ENCODE data around the gene BMERB1.

The BMERB1 gene

DNA sequence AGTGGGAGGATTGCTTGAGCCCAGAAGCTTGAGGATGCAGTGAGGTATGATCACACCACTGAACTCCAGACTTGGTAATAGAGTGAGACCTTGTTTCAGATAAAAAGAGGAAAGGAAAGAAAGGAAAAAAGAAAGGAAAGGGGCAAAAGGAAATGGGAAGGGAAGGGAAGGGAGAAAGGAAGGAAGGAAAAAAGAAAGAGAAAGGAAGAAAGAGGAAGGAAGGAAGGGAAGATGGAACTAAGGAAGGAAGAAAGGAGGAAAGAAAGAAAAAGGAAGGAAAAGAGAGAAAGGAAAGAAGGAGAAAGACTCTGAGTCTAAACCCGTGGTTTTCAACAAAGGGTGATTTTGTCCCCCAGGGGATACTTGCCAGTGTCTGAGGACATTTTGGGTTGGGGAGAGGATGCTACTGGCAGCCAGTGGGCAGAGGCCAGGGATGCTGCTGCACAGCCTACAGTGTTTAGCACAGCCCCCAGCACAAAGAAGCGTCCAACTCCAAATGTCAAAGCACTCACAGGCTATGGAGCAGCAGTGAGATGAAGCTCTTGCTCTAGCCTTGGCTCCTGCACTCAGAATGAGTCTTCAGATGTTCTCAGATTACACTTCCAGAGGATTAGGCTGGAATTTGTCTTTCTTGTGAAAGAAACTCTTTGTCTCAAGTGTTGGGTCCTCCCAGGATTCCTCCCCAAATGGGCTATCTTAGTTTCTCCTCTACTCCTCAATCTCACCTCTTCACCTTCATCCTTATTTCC lies 64.2 kb downstream of the BMERB1 start:
- DNase-seq (ENCODE audit: low read depth): peak; percentile 52

DNA sequence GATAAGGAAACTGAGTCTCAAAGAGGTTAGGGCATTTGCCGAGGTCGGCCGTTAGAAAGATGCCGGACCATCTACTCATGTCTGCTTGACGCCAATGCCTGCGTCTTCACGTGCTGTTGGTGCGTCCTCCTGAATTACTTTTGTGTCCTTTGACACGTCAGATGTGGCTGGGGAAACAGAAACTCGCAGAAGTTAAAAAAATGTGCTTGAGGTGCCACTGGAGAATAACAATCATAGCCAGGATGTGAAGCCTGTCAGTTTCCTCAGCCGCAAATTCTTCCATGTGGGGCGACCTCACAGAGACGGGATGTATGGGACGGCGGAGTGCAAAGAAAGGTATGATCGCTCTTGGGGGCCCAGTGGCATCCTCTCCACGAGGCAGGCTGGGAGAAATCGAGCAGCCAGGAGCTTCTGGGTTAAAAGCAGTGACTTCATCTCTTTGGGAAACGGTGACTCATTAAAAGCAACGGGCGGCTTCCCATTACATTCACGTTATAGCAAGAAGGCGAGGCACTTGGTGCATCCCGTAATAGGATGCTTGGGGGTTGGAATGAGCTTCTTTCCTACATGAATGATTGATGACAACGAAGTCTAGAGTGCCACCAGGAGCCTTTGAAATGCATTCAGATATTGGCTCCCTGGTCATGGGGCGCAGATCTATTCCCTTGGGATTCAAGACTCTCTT lies 67.8 kb downstream of the BMERB1 start:
- peak; percentile 94 for DNase-seq (ENCODE audit: low read depth)

DNA sequence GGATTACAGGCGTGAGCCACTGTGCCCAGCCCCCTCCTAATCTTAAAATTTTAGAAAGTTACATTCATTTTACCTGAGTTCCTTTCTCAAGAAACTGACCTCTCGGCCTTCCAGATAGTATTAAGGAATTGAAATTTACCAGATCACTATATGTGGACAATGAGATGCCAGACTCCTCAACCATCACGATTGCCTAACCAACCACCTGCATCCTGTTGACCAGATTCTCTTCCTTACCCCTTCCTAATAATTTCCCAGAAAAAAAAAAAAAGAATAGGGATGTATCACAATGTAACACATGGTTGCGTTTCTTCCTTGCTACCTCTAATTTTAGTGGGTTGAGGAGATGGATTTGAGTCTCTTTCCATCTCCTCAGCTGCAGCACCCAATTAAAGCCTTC lies 72.1 kb downstream of the BMERB1 start:
- no peak for DNase-seq (ENCODE audit: low read depth)

DNA sequence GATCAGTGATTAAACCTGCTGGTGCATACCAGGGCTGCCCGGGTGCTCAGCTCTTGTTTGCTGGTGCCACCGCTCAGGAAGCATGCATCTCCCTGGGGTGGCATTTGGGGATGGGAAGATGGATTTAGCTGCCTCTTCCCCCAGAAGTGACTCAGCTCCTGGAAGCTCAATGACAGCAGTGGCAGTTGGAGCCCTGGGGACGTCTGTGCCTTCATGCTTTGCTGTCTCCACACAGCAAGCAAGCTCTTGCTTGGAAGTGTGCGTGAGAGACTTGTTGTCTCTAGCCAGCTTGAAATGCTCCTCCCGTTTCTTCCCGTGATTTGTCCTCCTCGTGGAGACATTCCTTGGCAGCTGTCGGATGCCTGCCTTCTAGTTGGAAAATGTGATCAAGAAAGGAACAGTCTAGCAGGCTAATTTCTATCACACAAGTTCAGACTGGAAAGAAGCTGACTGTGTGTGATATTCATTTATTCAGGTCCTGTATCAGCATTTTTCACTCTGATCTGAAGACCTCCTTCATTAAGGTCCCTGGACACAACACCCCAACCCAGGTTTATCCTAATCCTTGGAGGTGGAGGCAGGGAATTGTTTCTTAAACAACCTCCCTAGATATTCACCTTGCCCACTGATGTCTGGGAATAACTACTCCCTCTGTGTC lies 73.0 kb downstream of the BMERB1 start:
- peak; percentile 88 for DNase-seq (ENCODE audit: low read depth)

DNA sequence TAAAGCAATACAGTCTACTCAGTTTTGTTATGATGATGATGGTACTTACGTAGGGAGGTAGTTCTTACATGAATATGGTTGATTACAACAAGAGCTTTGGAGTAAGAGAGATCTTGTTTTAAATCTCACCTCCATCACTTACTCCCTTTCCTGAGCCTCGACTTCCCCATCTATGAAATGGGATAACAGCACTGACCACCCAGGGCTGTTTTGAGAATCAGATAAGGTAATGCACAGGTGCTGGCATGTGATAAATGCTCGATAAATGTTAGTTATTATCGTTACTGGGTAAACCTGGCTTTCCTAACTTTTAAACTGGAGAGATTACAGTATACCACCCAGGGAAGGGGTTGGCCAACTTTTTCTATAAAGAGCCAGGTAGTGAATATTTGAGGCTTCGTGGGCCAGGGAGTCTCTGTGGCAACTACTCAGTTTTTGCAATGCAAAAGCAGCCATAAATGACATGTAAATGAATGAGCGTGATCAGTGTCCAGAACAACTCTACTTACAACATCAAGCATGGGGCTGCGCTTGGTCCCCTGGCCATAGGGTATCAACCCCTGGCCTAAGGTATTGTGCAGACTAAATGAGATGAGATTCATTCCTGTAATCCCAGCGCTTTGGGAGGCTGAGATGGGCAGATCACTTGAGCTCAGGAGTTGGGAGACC lies 73.7 kb downstream of the BMERB1 start:
- no peak for DNase-seq (ENCODE audit: low read depth)

DNA sequence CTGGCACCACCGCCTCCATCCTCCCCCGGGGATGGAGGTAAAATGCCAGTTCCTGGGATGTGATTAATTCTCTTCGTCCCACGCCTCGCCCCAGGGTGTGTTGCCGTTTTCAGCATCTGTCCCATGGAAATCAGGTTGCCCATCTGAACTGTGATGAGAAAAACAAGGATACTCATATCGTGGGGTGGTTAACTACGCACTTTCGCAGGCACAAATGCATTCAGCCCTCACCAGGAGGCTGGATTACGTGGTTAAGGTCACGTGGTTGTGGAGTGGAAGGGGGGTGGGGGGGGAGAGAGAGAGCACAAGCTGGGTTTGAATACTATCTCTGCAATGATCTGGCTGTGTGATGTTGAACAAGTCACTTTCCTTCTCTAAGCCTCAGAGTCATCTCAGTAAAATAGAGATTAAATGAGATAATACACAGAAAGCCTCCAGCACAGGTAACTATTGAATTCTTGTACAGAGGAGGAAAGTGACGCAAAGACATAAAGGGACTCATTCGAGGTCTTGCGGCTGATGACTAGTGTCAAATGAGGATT lies 74.7 kb downstream of the BMERB1 start:
- peak; percentile 47 for DNase-seq (ENCODE audit: low read depth)

DNA sequence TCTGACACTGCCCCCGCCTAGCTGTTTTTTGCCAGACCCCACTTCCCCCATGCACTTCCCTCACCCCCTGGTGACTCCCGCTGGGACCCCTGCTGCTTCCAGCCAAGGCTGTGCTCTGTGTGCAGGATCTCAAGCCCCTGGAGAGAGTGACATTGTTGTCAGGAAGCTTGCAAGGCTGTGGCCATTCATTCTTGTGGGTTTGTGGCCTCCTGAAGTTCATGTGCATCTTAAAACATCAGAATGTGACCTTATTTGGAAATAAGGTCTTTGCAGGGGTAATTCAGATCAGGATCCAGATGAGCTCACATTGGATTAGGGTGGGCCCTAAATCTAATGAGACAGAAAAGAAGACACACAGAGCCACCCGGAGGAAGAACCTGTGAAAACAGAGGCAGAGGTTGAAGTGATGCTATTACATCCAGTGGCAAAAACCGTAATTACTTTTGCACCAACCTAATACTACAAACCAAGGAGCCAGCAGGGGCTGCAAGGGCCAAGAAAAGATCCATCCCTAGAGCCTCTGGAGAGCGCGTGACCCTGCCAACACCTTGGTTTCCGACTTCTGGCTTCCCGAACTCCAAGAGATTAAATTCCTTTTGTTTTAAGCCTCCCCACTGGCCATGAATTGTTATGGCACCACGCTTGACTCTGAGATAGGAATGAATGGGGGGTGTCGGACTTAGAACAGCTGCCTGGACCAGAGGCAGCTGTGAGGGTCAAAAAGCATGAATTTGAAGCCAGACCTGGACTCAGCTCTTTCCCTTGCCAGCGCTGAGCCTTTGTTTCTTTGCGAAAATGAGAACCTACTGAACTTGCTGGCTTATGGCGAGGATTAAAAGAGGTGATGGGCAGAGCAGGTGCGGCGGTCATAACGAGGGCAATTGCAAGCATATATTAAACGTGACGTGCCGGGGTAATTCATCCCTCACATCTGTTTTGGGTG lies 75.5 kb downstream of the BMERB1 start:
- peak; percentile 92 for DNase-seq (ENCODE audit: low read depth)

DNA sequence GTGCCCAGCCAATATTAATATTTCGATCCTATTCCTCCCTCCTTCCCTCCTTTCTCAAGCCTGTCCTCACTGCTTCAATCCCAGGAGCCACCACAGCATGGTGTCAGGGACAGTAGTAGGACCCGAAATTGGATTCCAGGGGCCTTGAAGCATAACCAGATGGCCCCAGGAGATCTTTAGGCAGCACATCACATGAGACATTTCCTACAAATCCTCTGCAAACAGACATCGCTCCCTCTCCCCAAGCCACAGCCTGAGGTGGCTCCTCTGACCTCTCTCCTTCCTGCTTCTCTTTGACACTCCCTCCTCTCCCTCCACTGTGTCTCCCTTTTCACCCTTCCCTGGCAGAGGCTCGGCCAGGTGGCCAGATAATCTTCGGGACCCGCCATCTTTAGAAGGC lies 76.6 kb downstream of the BMERB1 start:
- no peak for DNase-seq (ENCODE audit: low read depth)

DNA sequence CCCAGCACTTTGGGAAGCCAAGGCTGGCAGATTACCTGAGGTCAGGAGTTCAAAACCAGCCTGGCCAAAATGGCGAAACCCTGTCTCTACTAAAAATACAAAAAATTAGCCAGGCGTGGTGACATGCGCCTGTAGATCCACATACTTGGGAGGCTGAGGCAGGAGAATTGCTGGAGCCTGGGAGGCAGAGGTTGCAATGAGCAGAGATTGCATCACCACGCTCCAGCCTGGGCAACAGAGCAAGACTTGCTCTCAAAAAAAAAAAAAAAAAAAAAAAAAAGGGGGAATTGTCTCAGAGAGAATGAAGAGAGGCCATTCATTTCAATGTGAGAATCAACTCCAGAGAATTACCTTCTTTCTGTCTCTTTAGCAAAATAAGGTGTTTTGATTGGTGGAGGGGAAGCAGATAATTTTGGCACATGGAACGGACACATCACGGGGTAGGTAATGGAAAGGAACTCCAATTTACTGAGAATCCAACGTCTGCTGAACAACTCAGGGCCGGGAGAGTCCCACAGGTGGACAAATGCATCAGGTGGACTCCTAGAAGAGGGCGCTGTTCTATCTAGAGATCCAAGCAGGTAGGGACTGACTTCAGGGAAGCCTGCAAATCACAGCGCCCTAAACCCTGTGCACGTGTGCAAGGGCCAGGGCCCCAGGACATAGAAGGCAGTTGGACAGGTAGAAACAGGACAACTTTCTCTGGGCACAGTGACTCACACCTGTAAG lies 77.5 kb downstream of the BMERB1 start:
- DNase-seq (ENCODE audit: low read depth): no peak

DNA sequence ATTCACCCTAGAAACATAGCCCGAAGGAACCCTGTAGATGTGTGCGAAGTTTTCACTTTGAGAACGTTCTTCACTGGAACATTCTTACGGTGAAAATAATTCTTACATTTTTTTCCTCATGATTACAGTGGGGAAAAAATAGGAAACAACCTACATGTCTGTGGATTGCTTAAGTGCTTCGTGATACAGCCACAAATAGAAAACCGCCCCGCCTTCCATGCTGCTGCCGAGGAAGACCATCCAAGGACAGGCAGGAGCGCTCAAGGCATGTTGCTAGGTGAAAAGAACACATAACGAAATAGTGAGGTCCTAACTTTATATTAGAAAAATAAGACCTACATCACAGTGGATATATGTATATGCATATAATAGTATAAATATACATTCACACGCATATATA lies 78.8 kb downstream of the BMERB1 start:
- DNase-seq (ENCODE audit: low read depth): no peak

DNA sequence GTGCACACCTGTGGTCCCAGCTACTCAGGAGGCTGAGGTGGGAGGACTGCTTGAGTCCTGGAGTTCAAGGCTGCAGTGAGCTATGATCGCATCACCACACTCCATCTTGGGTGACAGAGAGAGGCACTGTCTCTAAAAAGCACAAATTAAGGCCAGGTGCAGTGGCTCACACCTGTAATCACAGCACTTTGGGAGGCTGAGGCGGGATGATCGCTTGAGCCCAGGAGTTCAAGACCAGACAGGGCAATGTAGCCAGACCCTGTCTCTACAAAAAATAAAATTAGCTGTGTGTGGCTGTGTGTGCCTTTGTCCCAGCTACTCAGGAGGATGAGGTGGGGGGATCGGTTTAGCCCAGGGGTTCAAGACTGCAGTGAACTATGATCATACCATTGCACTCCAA lies 81.6 kb downstream of the BMERB1 start:
- no peak for DNase-seq (ENCODE audit: low read depth)

DNA sequence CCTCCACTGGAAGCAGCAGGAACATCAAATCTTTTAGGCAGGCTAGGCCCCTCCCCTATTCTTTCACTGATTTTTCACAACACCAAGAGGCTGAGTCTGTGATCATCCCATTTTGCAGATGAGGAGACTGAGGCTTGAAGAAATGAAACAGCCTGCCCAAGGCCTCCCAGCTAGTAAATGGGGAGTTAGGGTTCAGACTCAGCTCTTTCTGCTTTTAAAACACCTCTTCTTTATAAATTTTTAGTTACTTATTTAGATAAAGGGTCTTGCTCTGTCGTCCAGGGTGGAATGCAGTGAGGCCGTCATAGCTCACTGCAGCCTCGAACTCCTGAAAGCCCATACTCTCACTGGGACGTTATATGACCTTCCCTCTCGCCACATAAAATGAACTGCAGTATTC lies 82.2 kb downstream of the BMERB1 start:
- DNase-seq (ENCODE audit: low read depth): no peak

DNA sequence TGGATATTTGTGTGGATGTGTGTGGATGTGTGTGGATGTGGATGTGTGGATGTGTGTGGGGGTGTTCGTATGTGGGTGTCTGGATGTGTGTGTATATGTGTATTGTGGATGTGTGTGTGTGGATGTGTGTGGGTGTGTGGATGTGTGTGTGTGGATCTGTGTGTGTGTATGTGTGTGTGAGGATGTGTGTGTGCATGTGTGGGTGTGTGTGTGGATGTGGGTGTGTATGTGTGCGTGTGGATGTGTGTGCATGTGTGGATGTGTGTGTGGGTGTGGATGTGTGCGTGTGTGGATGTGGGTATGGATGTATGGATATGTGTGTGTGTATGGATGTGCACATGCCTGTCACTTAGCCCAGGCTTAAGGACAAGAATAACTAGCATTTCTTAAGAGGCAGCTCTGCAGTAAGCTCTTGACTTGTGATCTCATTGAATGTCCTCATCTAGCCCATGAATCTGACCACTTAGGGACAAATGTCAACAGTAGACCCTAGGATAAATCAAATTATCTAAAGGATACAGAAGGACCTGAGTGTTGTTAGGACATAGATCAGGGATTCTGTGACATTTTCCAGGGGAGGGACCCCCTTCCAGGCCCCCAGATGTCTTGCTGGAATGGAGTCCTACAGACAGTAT lies 83.5 kb downstream of the BMERB1 start:
- DNase-seq (ENCODE audit: low read depth): no peak

DNA sequence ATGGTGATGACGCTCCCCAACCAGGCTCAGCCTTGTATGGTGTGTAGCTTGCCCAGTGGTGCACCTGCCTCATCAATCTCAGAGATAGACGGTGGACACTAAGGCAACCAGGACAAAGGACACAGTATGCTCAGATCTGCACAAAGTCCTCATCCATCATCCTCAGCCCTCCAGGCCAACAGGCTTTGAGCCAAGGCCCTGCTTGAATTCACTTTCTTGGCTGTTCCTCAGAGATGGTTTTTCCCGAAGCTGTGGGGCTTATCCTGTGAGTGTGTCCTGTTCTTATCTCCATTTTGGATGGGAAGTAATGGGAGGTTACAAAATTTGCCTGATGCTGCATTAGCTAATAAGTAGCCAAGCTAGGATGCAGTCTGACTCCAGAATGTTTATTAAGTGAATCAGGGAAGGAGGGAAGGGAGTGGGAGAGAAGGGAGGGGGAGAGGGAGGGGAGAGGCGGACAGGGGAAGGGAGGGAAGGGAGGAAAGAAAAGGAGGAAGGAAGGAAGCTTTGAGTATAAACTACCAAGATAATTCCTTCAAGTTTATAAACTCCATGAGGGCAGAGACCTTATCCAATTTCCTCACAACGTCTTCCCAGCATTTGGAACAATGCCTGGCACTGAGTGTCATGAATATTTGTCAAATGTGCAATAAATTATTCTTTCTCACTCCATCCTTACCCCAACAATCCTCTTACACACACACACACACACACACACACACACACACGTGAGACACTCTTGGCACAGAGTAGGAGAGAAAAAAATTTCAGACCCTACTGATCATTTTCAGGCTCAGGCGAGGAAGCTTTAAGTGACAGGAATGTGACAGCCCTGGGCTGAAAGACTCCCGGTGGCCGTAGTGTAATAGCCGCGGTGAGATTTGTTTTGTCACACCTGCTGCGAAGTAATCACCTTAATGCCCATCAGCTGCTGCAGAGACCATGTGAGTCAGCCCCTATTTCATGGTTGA lies 84.3 kb downstream of the BMERB1 start:
- DNase-seq (ENCODE audit: low read depth): peak; percentile 78

DNA sequence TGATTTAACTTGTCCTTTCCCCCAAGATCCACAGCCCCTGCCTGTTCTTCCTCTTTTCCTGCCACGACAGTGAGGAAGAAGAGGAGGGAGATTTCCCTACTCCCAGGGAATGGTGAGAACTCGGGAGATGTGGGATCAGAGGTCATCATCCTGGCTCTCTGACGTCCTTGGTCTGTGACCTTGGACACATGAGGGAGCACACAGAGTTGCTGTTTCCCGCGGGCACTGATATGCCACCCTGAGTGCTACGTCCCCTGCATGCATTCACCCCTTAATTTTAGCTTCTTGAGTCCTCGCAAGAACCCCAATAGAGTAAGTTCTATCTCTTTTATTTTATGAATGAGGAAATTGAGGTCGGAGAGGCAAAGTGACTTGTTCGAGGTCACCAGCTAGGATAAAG lies 85.4 kb downstream of the BMERB1 start:
- DNase-seq (ENCODE audit: low read depth): no peak

DNA sequence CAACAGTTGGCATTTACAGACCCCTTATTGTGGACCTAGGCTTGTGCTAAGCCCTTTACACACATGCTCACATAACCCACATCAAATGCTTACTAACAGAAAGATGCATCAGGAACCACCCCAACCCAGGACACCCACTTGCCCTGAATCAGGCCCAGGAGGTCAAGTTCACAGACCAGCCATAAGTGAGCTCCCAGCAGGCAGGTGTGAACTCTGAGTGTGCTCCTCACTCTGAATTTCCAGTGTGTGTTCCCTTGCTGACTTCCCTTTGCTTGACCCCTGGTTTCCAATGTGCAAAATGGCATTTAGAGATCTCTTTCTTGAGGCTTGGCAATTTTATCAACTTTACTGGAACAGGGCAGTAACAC lies 87.0 kb downstream of the BMERB1 start:
- no peak for DNase-seq (ENCODE audit: low read depth)

DNA sequence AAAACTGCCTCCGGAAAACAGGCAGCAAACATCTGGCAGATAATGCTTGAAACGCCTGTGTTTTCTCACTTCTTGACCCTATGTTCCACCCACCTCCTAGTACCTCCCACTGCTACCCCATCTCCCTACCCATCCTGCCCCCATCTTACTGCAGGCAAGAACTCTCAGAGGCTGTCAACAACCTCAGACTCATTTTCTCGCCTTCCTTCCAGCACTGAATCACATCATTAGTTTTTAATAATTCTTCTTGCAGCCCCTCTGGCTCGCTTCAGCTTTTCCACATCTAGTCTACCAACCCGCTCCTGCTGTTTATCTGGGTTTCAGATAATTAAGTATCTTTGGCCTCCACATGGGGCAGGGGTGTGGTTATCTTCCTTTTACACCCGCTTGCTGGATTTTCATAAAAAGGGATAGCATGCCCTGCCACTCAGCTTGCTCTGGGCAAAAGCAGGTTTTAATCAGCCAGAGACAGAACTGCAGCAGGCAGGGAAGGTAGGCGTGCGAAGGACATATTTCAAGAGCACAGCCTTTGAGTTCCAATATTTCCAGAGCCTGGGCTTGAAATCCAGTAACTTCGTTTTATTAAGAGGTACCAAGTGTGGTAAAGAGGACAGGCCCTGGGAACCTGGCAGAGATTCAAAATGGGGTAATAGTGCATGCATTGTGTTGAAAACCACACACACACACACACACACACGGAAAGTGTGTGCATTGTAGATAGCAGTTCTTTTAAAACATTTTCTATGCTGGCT lies 87.5 kb downstream of the BMERB1 start:
- no peak for DNase-seq (ENCODE audit: low read depth)

DNA sequence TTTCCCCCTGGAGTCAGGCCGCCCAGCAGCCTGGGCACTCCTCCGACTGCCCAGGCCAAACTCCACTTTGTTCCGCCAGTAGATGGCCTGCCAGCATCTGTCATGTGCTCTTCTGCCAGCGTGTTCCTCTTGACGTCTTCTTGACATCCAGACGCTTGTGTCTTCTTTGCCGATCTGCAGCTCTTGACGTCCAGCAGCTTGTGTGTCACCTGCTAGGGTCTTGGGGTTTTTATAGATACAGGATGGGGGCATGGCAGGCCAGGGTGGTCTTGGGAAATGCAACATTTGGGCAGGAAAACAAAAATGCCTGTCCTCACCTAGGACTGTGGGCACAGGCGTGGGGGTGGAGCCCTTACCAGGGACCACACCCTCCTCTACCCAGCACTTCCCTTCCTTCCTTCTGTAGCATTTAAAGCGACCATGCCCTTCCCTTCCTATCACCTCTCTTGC lies 88.7 kb downstream of the BMERB1 start:
- DNase-seq (ENCODE audit: low read depth): no peak
